HT1080 (cell line): Measurements from ENCODE around the gene WWTR1. TPM values are rescaled to one million over a fixed set of nuclear protein-coding genes. Genes with fewer than 3 reads are reported as not detected.

Source experiments
- DNase-seq: peaks from one replicate; pipeline ENCODE4 v3.0.0-alpha.2; 2015; ENCODE audit warnings: low read depth
- polyA plus RNA-seq, 2 experiments: library from polyadenylated mRNA; depleted of rRNA; stranded (reverse); fragments of >200 nt; gene quantifications; 2 replicates each; pipeline ENCODE4 v1.2.3, GENCODE V29; 2015
- total RNA-seq: library from RNA; depleted of rRNA; stranded (reverse); fragments of >200 nt; shearing (Covaris generic); gene quantifications from 2 replicates; pipeline ENCODE4 v1.2.3, GENCODE V29; 2014; rRNA removed

Gene WWTR1
- 68.3 and 116 TPM in 2 replicates for total RNA-seq
- polyA plus RNA-seq (2015; cell fraction: cytosol; rRNA removed): 246 and 360 TPM in 2 replicates
- 270 and 307 TPM in 2 replicates for polyA plus RNA-seq (2015; cell fraction: nucleus; rRNA removed)

- peak; percentile 100 for DNase-seq
These were observed at the start of gene WWTR1 for GRCh38 chr3:149657926-149658743. Gene WWTR1 (minus strand): TSS chr3:149658025. CDS start chr3:149657306, 719 bp downstream.

GRCh38 chr3:149706905-149707304 is 49.1 kb upstream of the WWTR1 start:
- no peak for DNase-seq

GRCh38 chr3:149705416-149705815 is 47.6 kb upstream of the WWTR1 start:
- DNase-seq: no peak

- DNase-seq: no peak
These were observed 45.6 kb upstream of the WWTR1 start for GRCh38 chr3:149703466-149703865.

GRCh38 chr3:149702691-149703441 is 45.0 kb upstream of the WWTR1 start:
- DNase-seq: peak; percentile 96

- no peak for DNase-seq
These were observed 44.1 kb upstream of the WWTR1 start for GRCh38 chr3:149701977-149702350.

GRCh38 chr3:149701206-149701976 is 43.6 kb upstream of the WWTR1 start:
- DNase-seq: no peak

GRCh38 chr3:149688122-149688757 is 30.4 kb upstream of the WWTR1 start:
- no peak for DNase-seq

GRCh38 chr3:149686996-149687395 is 29.2 kb upstream of the WWTR1 start:
- DNase-seq: no peak

- peak; percentile 93 for DNase-seq
These were observed 20.6 kb upstream of the WWTR1 start for GRCh38 chr3:149678351-149678950.

GRCh38 chr3:149673393-149673792 is 15.6 kb upstream of the WWTR1 start:
- no peak for DNase-seq

GRCh38 chr3:149670742-149671492 is 13.1 kb upstream of the WWTR1 start:
- DNase-seq: no peak

GRCh38 chr3:149667576-149667975 is 9.8 kb upstream of the WWTR1 start:
- DNase-seq: no peak

GRCh38 chr3:149663966-149664365 is 6.1 kb upstream of the WWTR1 start:
- no peak for DNase-seq

- peak; percentile 66 for DNase-seq
These were observed 4.5 kb upstream of the WWTR1 start for GRCh38 chr3:149662240-149662887.

- DNase-seq: no peak
These were observed 2.6 kb upstream of the WWTR1 start for GRCh38 chr3:149660462-149660861.

GRCh38 chr3:149658744-149659497 is 1.1 kb upstream of the WWTR1 start:
- peak; percentile 87 for DNase-seq

GRCh38 chr3:149657321-149657925 is 402 bp downstream of the WWTR1 start:
- peak; percentile 73 for DNase-seq
